ENCODE data around the gene KRTAP17-1.
"Not testable (repeated sequence)": the region's sequence is repeated elsewhere in the genome, so short reads cannot be mapped to it uniquely, and the experiment has no call there.

The KRTAP17-1 gene

GRCh38 chr17:41302981-41303380 is 12.5 kb downstream of the KRTAP17-1 start:
- no peak for DNase-seq (ENCODE audit: low read depth)

GRCh38 chr17:41301916-41302901 is 13.3 kb downstream of the KRTAP17-1 start, which contains the start of gene KRTAP29-1:
TSS of gene KRTAP29-1 (minus strand) at chr17:41302851. CDS start at chr17:41302851, 0 bp downstream.
- no peak for DNase-seq (ENCODE audit: low read depth)

DNA sequence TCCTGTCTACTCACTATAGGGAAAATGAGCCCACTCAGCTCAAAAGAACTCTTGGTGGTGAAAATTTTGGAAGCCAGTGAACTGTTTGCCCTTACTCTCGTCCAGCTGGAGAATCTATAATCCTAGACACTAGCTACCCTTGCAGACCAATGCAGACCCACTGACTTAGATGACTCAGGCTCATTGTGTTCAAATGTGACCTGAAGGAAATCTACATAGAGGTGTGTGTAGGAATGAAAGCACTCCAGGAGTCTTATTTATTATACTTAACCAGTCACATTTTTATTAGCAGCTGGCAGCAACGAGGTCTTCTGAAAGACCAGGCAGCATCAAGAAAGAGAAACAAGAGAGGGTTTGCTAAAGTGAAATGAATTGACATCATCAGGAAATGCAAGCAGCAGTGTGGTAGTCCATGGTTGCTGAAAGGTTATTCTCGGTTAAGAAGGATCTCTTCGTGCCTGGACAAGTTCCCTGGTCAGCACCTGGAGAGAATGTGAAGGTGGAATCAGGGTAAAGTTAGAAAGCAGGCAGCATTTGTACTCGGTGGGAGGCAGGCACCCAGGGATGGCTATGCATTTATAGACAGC is 14.2 kb downstream of the KRTAP17-1 start:
- no peak for DNase-seq (ENCODE audit: low read depth)

DNA sequence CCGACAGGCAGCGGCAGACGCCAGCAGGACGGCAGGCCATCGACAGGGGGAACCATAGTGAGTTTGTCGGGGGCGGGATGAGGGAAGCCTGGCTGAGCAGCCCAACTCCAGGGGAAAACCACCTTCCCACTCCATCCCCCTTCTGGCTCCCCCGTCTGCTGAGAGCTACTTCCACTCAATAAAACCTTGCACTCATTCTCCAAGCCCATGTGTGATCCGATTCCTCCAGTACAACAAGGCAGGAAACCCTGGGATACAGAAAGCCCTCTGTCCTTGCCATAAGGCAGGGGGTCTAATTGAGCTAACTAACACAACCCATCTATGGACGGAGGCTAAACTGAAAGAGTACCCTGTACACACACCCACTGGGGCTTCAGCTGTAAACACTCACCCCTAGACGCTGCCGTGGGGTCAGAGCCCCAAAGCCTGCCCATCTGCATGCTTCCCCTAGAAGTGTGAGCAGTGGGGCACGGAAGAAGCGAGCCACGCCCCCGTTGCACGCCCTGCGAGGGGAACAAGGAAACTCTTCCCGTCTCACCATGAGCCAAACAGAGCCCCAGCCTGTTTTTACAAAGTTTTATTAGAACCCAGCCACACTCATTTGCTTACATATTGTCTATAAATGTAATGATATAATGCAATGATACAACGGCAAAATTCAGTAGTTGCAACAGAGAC is 16.9 kb downstream of the KRTAP17-1 start:
- no peak for DNase-seq (ENCODE audit: low read depth)

DNA sequence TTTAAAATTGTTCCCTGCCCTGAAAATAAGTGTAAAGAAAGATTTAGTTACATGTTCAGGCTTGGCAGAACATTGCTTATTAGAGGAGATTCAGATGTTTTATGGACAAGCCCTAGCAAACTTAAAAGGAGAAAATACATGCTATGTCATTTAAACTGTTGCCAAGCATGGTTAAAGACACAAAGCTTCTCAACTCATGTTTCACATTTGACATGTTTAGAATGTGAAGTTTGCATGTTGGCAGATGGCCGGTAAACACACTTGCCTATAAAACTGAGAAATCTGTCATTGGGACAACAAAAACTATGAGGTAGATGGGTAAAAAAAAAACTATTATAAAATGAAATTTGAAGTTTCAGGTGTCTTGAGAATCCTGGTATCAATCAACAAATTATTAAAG is 18.7 kb downstream of the KRTAP17-1 start:
- DNase-seq (ENCODE audit: low read depth), result no peak

GRCh38 chr17:41294016-41294415 is 21.5 kb downstream of the KRTAP17-1 start:
- DNase-seq (ENCODE audit: low read depth), result no peak

DNA sequence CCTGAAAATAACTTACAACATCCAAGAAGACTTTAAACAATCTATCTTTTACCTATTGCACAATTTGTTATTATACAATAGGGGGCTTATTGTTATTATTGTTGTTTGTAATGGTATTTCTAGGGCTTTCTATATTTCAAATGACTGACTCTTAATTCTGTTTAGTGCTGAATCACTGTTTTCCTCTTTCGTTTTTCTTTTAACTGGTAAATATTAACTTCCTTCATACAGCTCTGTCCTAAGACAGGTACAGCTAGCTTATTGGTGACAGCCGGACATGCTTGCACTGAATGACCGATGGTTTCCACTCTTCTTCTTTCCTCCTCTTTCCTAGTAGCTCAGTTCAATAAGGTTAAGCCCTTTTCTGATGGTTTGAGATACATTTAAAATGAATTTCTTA is 28.5 kb downstream of the KRTAP17-1 start:
- no peak for DNase-seq (ENCODE audit: low read depth)

DNA sequence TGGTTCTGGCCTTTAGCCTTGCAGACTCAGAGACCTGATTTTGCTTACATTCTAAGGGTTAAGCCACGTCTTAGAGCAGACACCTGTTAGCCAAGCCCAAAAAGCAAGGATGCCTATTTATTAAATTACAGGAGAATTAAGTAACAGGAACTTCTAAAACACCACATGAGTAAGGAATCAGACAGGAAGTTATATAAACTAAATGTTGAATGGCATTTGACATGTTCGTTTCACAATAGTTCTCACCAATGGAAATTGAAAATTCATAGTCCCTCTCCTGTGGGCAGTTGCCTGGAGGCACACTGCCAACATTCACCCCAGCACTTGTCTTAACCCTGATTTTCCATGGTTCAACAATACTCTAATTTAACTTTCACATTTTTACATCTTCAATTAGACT is 31.0 kb downstream of the KRTAP17-1 start:
- DNase-seq (ENCODE audit: low read depth), result no peak

GRCh38 chr17:41284043-41284442 is 31.5 kb downstream of the KRTAP17-1 start:
- no peak for DNase-seq (ENCODE audit: low read depth)

- DNase-seq (ENCODE audit: low read depth), result no peak
Observed at GRCh38 chr17:41278176-41278955, 37.1 kb downstream of the KRTAP17-1 start.

- not testable (repeated sequence) for DNase-seq (ENCODE audit: low read depth)
Observed at GRCh38 chr17:41275648-41276190, 39.8 kb downstream of the KRTAP17-1 start, which contains the start of gene KRTAP9-7. TSS of gene KRTAP9-7 (plus strand) at chr17:41275698. CDS start at chr17:41275698, 0 bp downstream.

- no peak for DNase-seq (ENCODE audit: low read depth)
Observed at GRCh38 chr17:41271858-41272257, 43.7 kb downstream of the KRTAP17-1 start.

DNA sequence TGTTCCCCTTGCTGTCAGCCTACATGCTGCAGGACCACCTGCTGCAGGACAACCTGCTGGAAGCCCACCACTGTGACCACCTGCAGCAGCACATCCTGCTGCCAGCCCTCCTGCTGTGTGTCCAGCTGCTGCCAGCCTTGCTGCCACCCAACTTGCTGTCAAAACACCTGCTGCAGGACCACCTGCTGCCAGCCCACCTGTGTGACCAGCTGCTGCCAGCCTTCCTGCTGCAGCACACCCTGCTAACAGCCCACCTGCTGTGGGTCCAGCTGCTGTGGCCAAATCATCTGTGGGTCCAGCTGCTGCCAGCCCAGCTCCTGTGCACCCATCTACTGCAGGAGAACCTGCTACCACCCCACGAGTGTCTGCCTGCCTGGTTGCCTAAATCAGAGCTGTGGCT is 44.2 kb downstream of the KRTAP17-1 start:
- not testable (repeated sequence) for DNase-seq (ENCODE audit: low read depth)

GRCh38 chr17:41267711-41268110 is 47.8 kb downstream of the KRTAP17-1 start:
- DNase-seq (ENCODE audit: low read depth), result no peak

DNA sequence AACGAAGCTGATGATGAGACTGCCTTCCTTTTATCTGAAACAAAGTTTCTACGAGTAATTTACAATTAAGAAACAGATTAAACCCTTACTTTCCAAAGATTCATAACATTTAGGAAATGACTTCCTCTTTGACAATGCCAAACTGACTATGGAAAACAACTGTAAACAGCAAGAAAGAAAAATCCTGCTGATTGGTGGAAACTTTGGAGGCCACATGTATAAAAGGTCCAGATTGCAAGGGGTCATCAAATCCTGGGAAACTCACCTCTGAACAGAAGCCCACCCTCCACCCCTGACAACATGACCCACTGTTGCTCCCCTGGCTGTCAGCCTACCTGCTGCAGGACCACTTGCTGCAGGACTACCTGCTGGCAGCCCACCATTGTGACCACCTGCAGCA is 50.4 kb downstream of the KRTAP17-1 start, which contains the start of gene KRTAP9-6:
KRTAP9-6 (plus strand) TSS at position 301 of the 400 bp plus-strand sequence; CDS start at position 301, 0 bp downstream.
- no peak for DNase-seq (ENCODE audit: low read depth)
